GM23338 (cell line): Measurements from ENCODE around the gene MYF5. TPM values are rescaled to one million over a fixed set of nuclear protein-coding genes. Genes with fewer than 3 reads are reported as not detected.

Experiments
- ATAC-seq: fragments of 200-7000 bp; cut with Tn5 transposase; 3 replicates; pipeline ENCODE4 v1.9.1; 2020
- DNase-seq: peaks from one replicate; pipeline ENCODE4 v3.0.0-alpha.2; 2015; ENCODE audit warnings: low spot score
- H2AFZ ChIP-seq: fragments of 200-600 bp; sonication (generic); 2 replicates; pipeline ENCODE4 v1.8.0; 2016; ENCODE audit warnings: antibody characterized with exemption, mild to moderate bottlenecking, moderate library complexity
- H3F3A ChIP-seq: fragments of 200-600 bp; sonication (generic); replicated peaks from 2 replicates; pipeline ENCODE4 v1.8.0; 2017; ENCODE audit warnings: antibody characterized with exemption, mixed run types, low read depth
- H3K27ac ChIP-seq: fragments of 200-600 bp; sonication (generic); 2 replicates; pipeline ENCODE4 v1.6.1; 2016; ENCODE audit warnings: low read depth
- H3K27me3 ChIP-seq: fragments of 200-600 bp; sonication (generic); 2 replicates; pipeline ENCODE4 v1.8.0; 2016; ENCODE audit warnings: mild to moderate bottlenecking, mixed run types, moderate library complexity; ENCODE audit not compliant: insufficient read depth
- H3K36me3 ChIP-seq: fragments of 200-600 bp; sonication (generic); 2 replicates; pipeline ENCODE4 v1.8.0; 2016; ENCODE audit warnings: mild to moderate bottlenecking; ENCODE audit not compliant: insufficient read depth
- H3K4me1 ChIP-seq: fragments of 200-600 bp; sonication (generic); 2 replicates; pipeline ENCODE4 v1.8.0; 2016; ENCODE audit warnings: mild to moderate bottlenecking, moderate library complexity; ENCODE audit not compliant: insufficient read depth
- H3K4me2 ChIP-seq: fragments of 200-600 bp; sonication (generic); 2 replicates; pipeline ENCODE4 v1.7.1; 2017; ENCODE audit warnings: mixed run types
- H3K4me3 ChIP-seq: fragments of 200-600 bp; sonication (generic); 2 replicates; pipeline ENCODE4 v1.6.1; 2016; ENCODE audit warnings: mixed run types
- H3K79me2 ChIP-seq: fragments of 200-600 bp; sonication (generic); replicated peaks from 2 replicates; pipeline ENCODE4 v1.8.0; 2017; ENCODE audit warnings: mild to moderate bottlenecking; ENCODE audit not compliant: insufficient read depth
- H3K9me2 ChIP-seq: fragments of 200-600 bp; sonication (generic); 2 replicates; pipeline ENCODE4 v1.8.0; 2017; ENCODE audit not compliant: insufficient read depth
- H4K20me1 ChIP-seq: fragments of 200-600 bp; sonication (generic); replicated peaks from 2 replicates; pipeline ENCODE4 v1.8.0; 2017; ENCODE audit warnings: mild to moderate bottlenecking; ENCODE audit not compliant: insufficient read depth
- H3K27ac Mint-ChIP-seq: 2 replicates; pipeline ENCODE4 v1.8.0; 2020; ENCODE audit warnings: inconsistent platforms, mild to moderate bottlenecking, moderate library complexity, mixed read lengths
- H3K27me3 Mint-ChIP-seq: 3 replicates; pipeline ENCODE4 v1.8.0; 2022; ENCODE audit warnings: low read depth, mild to moderate bottlenecking, moderate library complexity, mixed read lengths, inconsistent platforms; ENCODE audit not compliant: insufficient read depth, poor library complexity
- H3K36me3 Mint-ChIP-seq: 3 replicates; pipeline ENCODE4 v1.8.0; 2021; ENCODE audit warnings: low read depth, mild to moderate bottlenecking, inconsistent platforms, moderate library complexity, mixed read lengths
- H3K4me1 Mint-ChIP-seq: 3 replicates; pipeline ENCODE4 v1.8.0; 2020; ENCODE audit warnings: mild to moderate bottlenecking, inconsistent platforms, mixed read lengths
- H3K4me3 Mint-ChIP-seq: 3 replicates; pipeline ENCODE4 v1.8.0; 2021; ENCODE audit warnings: moderate library complexity, mild to moderate bottlenecking, inconsistent platforms, mixed read lengths
- H3K9me3 Mint-ChIP-seq: 3 replicates; pipeline ENCODE4 v1.8.0; 2020; ENCODE audit warnings: moderate library complexity, mild to moderate bottlenecking, inconsistent platforms, mixed read lengths
- CREB1 ChIP-seq: fragments of 250-450 bp; sonication (Bioruptor Pico); IDR thresholded peaks from 2 replicates; pipeline ENCODE4 v1.5.0; 2020; ENCODE audit warnings: low read depth, mild to moderate bottlenecking, moderate library complexity
- CTCF ChIP-seq, 2 experiments: fragments of 200-600 bp in 1 of 2; sonication (generic) in 1 of 2; conservative IDR thresholded peaks; 2 replicates each; pipeline versions ENCODE4 v1.5.1 to v1.6.1; 2016 to 2017; ENCODE audit warnings: antibody characterized with exemption in 2 of 2, low read depth in 2 of 2, mild to moderate bottlenecking in 2 of 2, moderate library complexity in 1 of 2
- ETS1 ChIP-seq: IDR thresholded peaks from 2 replicates; pipeline ENCODE4 v1.6.1; 2016; ENCODE audit warnings: antibody characterized with exemption
- EZH2 ChIP-seq: fragments of 200-600 bp; sonication (generic); IDR thresholded peaks from one replicate; pipeline ENCODE4 v1.8.0; 2017; ENCODE audit warnings: antibody characterized with exemption, mild to moderate bottlenecking, low read depth; ENCODE audit not compliant: unreplicated experiment
- EZH2phosphoT487 ChIP-seq: fragments of 200-600 bp; sonication (generic); IDR thresholded peaks from one replicate; pipeline ENCODE4 v1.8.1; 2018; ENCODE audit warnings: antibody characterized with exemption; ENCODE audit not compliant: unreplicated experiment
- JUNB ChIP-seq: IDR thresholded peaks from one replicate; pipeline ENCODE4 v1.6.1; 2016; ENCODE audit warnings: antibody characterized with exemption; ENCODE audit not compliant: unreplicated experiment
- NANOG ChIP-seq: IDR thresholded peaks from 2 replicates; pipeline ENCODE4 v1.6.1; 2016; ENCODE audit warnings: antibody characterized with exemption, borderline replicate concordance
- POLR2AphosphoS5 ChIP-seq: IDR thresholded peaks from 2 replicates; pipeline ENCODE4 v1.6.1; 2016; ENCODE audit warnings: antibody characterized with exemption, low read depth
- REST ChIP-seq: IDR thresholded peaks from one replicate; pipeline ENCODE4 v1.6.1; 2018; ENCODE audit warnings: antibody characterized with exemption; ENCODE audit not compliant: unreplicated experiment
- STAT1 ChIP-seq: IDR thresholded peaks from one replicate; pipeline ENCODE4 v1.6.1; 2016; ENCODE audit warnings: antibody characterized with exemption; ENCODE audit not compliant: unreplicated experiment
- ZNF114 ChIP-seq: fragments of 250-450 bp; sonication (Bioruptor Pico); IDR thresholded peaks from 2 replicates; pipeline ENCODE4 v1.5.0; 2020; ENCODE audit warnings: mild to moderate bottlenecking, moderate library complexity
- ZNF331 ChIP-seq: fragments of 250-450 bp; sonication (Bioruptor Pico); IDR thresholded peaks from 2 replicates; pipeline ENCODE4 v1.5.0; 2020; ENCODE audit warnings: low read depth, mild to moderate bottlenecking, moderate library complexity
- ZNF462 ChIP-seq: fragments of 250-450 bp; sonication (Bioruptor Pico); IDR thresholded peaks from 2 replicates; pipeline ENCODE4 v1.5.0; 2020; ENCODE audit warnings: mild to moderate bottlenecking, moderate library complexity
- polyA plus RNA-seq: library from polyadenylated mRNA; unstranded; fragments of >200 nt; fragmentation: Nextera tagmentation; extraction: Ambion mirVana; gene quantifications from 2 replicates; pipeline ENCODE4 v1.2.1, GENCODE V29; 2016
- total RNA-seq: library from RNA; depleted of rRNA; stranded (reverse); fragments of >200 nt; shearing (Covaris generic); gene quantifications from 2 replicates; pipeline ENCODE4 v1.2.3, GENCODE V29; 2014

Gene MYF5
- total and polyA plus RNA-seq, 2 experiments from 2014 or later, result not detected

- H3F3A ChIP-seq, result peaks cover 4% of the 10 kb centered on the region; the same call in 1 of the 2 replicates
- no peak overlapping the region for H2AFZ ChIP-seq
- H3K4me2 ChIP-seq, result no peak overlapping the region
- no peaks in the 10 kb centered on the region for H3K79me2 ChIP-seq
- no peak overlapping the region for H3K27ac Mint-ChIP-seq
- peaks cover 58% of the 10 kb centered on the region for H3K27me3 ChIP-seq
- no peaks in the 10 kb centered on the region for H3K9me3 Mint-ChIP-seq
- peaks cover 37% of the 10 kb centered on the region for H3K4me1 ChIP-seq
- no peak for DNase-seq
- H3K27ac ChIP-seq, result no peak overlapping the region
- no peaks in the 10 kb centered on the region for H3K36me3 ChIP-seq
- H3K4me3 ChIP-seq, result no peak overlapping the region
- H3K4me3 Mint-ChIP-seq, result no peak overlapping the region
- no peaks in the 10 kb centered on the region for H3K36me3 Mint-ChIP-seq
- H3K27me3 Mint-ChIP-seq, result peaks cover 30% of the 10 kb centered on the region
- H3K9me2 ChIP-seq, result no peaks in the 10 kb centered on the region
- no peak for TF ChIP-seq CTCF (conservative IDR thresholded peaks at IDR 0.05; ENCODE audit: low read depth in 2 of 2)
- TF ChIP-seq ETS1, result no peak
- no peak for TF ChIP-seq EZH2
- TF ChIP-seq NANOG, result no peak
- TF ChIP-seq ZNF331 (CRISPR knock-in tag), result no peak
- no peak for TF ChIP-seq JUNB
- no peak for TF ChIP-seq CREB1 (CRISPR knock-in tag)
- no peak for TF ChIP-seq REST
- no peak for TF ChIP-seq POLR2AphosphoS5
- no peak for TF ChIP-seq ZNF114 (CRISPR knock-in tag)
- no peak for TF ChIP-seq STAT1
- no peak for TF ChIP-seq ZNF462 (CRISPR knock-in tag)
- no peak for TF ChIP-seq EZH2phosphoT487
- ATAC-seq, result no peak
- H4K20me1 ChIP-seq, result no peaks in the 10 kb centered on the region
- H3K4me1 Mint-ChIP-seq, result peaks cover 35% of the 10 kb centered on the region
Measured at GRCh38 chr12:80717856-80718255, 1.1 kb downstream of the MYF5 start.
